Measurements from ENCODE around the gene PLCE1. TPM values are rescaled to one million over a fixed set of nuclear protein-coding genes. Genes with fewer than 3 reads are reported as not detected.

Gene PLCE1
- polyA plus RNA-seq, 1 donor (not counting 4 experiments of a cell fraction or from before 2014, with no cell fraction given) = 0.01 TPM

DNA sequence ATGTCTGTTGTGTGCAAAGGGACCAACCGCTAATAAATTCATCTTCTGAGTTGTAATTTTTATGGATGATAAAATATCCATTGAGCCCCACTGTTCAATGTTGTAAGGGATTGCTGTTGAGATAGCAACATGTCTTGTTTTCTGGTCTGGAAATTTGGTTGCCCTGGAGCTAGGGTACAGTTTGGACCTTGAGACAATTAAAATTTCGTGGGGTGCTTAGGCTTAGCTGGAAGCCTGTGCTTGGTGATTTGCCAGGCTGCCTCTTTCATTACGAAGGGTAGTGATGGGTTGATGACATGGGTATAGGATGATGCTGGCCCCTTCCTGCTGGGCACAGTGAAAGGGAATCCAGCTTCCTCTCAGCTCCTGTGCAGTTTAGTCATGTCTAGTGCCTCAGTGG, 43.6 kb downstream of the PLCE1 start:
- Histone ChIP-seq H3K27ac (ENCODE audit: control insufficient read depth, insufficient read depth, low read length) (no peak overlapping the region), H3K4me3 (ENCODE audit: control insufficient read depth in 2 of 3, extremely low read depth in 1 of 3, insufficient read depth in 2 of 3, low read depth in 1 of 3, low read length in 3 of 3) (no peak overlapping the region), H3K79me2 (ENCODE audit: control insufficient read depth, insufficient read depth, low read length) (no peaks in the 10 kb centered on the region), H3K4me2 (ENCODE audit: control insufficient read depth, extremely low read depth, insufficient read depth, low read depth, low read length) (no peak overlapping the region), H3K9ac (ENCODE audit: control insufficient read depth, extremely low read depth, insufficient read depth, low read length) (no peak overlapping the region), H3K27me3 (ENCODE audit: control insufficient read depth, extremely low read depth, insufficient read depth, low read length) (no peaks in the 10 kb centered on the region), H3K9me3 (ENCODE audit: control insufficient read depth, low read depth, low read length) (no peaks in the 10 kb centered on the region), H4K20me1 (ENCODE audit: control insufficient read depth, extremely low read depth, insufficient read depth, low read length) (no peaks in the 10 kb centered on the region), H3K9me1 (ENCODE audit: control insufficient read depth, extremely low read depth, insufficient read depth, low read length) (no peaks in the 10 kb centered on the region), H2AFZ (ENCODE audit: control insufficient read depth, low read length) (no peak overlapping the region), H3K36me3 (ENCODE audit: control insufficient read depth in 2 of 2, extremely low read depth in 1 of 2, insufficient read depth in 2 of 2, low read length in 2 of 2) (no peaks in the 10 kb centered on the region), H3K4me1 (ENCODE audit: control insufficient read depth, extremely low read depth, insufficient read depth, low read length) (no peaks in the 10 kb centered on the region)
- no peak for FAIRE-seq
- DNase-seq (ENCODE audit: low read depth, low spot score) = no peak
- TF ChIP-seq EZH2 (IDR thresholded peaks at IDR 0.05; ENCODE audit: low read length) = no peak
- TF ChIP-seq, protein P1, sequence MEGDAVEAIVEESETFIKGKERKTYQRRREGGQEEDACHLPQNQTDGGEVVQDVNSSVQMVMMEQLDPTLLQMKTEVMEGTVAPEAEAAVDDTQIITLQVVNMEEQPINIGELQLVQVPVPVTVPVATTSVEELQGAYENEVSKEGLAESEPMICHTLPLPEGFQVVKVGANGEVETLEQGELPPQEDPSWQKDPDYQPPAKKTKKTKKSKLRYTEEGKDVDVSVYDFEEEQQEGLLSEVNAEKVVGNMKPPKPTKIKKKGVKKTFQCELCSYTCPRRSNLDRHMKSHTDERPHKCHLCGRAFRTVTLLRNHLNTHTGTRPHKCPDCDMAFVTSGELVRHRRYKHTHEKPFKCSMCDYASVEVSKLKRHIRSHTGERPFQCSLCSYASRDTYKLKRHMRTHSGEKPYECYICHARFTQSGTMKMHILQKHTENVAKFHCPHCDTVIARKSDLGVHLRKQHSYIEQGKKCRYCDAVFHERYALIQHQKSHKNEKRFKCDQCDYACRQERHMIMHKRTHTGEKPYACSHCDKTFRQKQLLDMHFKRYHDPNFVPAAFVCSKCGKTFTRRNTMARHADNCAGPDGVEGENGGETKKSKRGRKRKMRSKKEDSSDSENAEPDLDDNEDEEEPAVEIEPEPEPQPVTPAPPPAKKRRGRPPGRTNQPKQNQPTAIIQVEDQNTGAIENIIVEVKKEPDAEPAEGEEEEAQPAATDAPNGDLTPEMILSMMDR (optimal IDR thresholded peaks at IDR 0.05 in 1 of 3, IDR thresholded peaks at IDR 0.05 in 1 of 3, conservative IDR thresholded peaks at IDR 0.05 in 1 of 3; ENCODE audit: extremely low read depth in 1 of 3, insufficient read depth in 2 of 3, low read length in 3 of 3) = no peak
- dilution Hi-C loops (cut with MboI; ENCODE audit: extremely low pct_ligation_motif_present, low sequenced_read_pairs) = no loop called here

DNA sequence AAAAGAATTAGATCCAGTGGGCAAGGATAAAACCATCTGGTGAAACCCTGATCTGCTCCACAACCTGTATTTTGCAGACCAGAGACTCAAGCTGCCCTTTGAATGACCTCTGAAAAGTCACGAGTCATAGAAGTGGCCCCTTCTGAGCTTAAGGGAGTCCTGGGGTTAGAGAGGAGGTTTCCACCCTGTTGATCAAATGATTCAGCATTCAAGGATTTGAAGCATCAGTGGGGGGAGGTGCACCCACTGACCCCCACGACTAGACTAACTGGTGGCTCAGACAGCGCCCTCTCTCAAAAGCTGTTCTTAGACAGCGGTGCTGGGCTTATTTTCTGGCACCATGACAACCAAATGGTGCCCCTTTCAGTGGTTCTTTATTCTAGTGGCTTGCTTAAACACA, 44.3 kb downstream of the PLCE1 start:
- H3K9ac ChIP-seq (ENCODE audit: control insufficient read depth, extremely low read depth, insufficient read depth, low read length) = no peak overlapping the region
- dilution Hi-C loops (cut with MboI; ENCODE audit: extremely low pct_ligation_motif_present, low sequenced_read_pairs) = no loop called here
- no peaks in the 10 kb centered on the region for H4K20me1 ChIP-seq (ENCODE audit: control insufficient read depth, extremely low read depth, insufficient read depth, low read length)
- no peak for FAIRE-seq
- no peaks in the 10 kb centered on the region for H3K27me3 ChIP-seq (ENCODE audit: control insufficient read depth, extremely low read depth, insufficient read depth, low read length)
- H3K36me3 ChIP-seq (ENCODE audit: control insufficient read depth in 2 of 2, extremely low read depth in 1 of 2, insufficient read depth in 2 of 2, low read length in 2 of 2) = no peaks in the 10 kb centered on the region
- H3K4me1 ChIP-seq (ENCODE audit: control insufficient read depth, extremely low read depth, insufficient read depth, low read length) = no peaks in the 10 kb centered on the region
- no peaks in the 10 kb centered on the region for H3K79me2 ChIP-seq (ENCODE audit: control insufficient read depth, insufficient read depth, low read length)
- no peaks in the 10 kb centered on the region for H3K9me1 ChIP-seq (ENCODE audit: control insufficient read depth, extremely low read depth, insufficient read depth, low read length)
- H2AFZ ChIP-seq (ENCODE audit: control insufficient read depth, low read length) = no peak overlapping the region
- H3K4me2 ChIP-seq (ENCODE audit: control insufficient read depth, extremely low read depth, insufficient read depth, low read depth, low read length) = no peak overlapping the region
- TF ChIP-seq, protein P1 (optimal IDR thresholded peaks at IDR 0.05 in 1 of 3, IDR thresholded peaks at IDR 0.05 in 1 of 3, conservative IDR thresholded peaks at IDR 0.05 in 1 of 3; ENCODE audit: extremely low read depth in 1 of 3, insufficient read depth in 2 of 3, low read length in 3 of 3) = no peak
- no peak for TF ChIP-seq EZH2 (IDR thresholded peaks at IDR 0.05; ENCODE audit: low read length)
- no peak for DNase-seq (ENCODE audit: low read depth, low spot score)
- no peak overlapping the region for H3K27ac ChIP-seq (ENCODE audit: control insufficient read depth, insufficient read depth, low read length)
- H3K4me3 ChIP-seq (ENCODE audit: control insufficient read depth in 2 of 3, extremely low read depth in 1 of 3, insufficient read depth in 2 of 3, low read depth in 1 of 3, low read length in 3 of 3) = no peak overlapping the region
- H3K9me3 ChIP-seq (ENCODE audit: control insufficient read depth, low read depth, low read length) = no peaks in the 10 kb centered on the region
